Transverse colon (tissue), 3 donors: ENCODE measurements around the gene SLC43A1.
A peak's percentile ranks its signal among the peaks of the same experiment; 100 is the strongest.

Source experiments
- CTCF ChIP-seq, 5 experiments: fragments of 200-600 bp in 3 of 5; fragments of 450-650 bp in 2 of 5; sonication (generic) in 3 of 5; IDR thresholded peaks; 1 replicate in 2 of 5; 2 replicates in 3 of 5; pipeline ENCODE4 v1.5.1; 2016 to 2017; ENCODE audit warnings: antibody characterized with exemption in 5 of 5, inconsistent platforms in 3 of 5, mild to moderate bottlenecking in 2 of 5, moderate library complexity in 1 of 5
- EP300 ChIP-seq: sonication (generic); formaldehyde crosslinking; IDR thresholded peaks from one replicate; pipeline ENCODE4 v1.6.1; 2017; ENCODE audit warnings: antibody characterized with exemption, low read depth
- POLR2A ChIP-seq: fragments of 450-650 bp; IDR thresholded peaks from one replicate; pipeline ENCODE4 v1.6.1; 2016; ENCODE audit warnings: antibody characterized with exemption, mild to moderate bottlenecking, moderate library complexity

- TF ChIP-seq CTCF (IDR thresholded peaks at IDR 0.05) (no peak), POLR2A (no peak), EP300 (peak; percentile 12)
Measured at GRCh38 chr11:57434640-57435546, 80.6 kb downstream of the SLC43A1 start.
